NCI-H774 (cell line): ENCODE data around the gene FRMD4B.
"Not testable (repeated sequence)": the region's sequence is repeated elsewhere in the genome, so short reads cannot be mapped to it uniquely, and the experiment has no call there.

Source experiments
- DNase-seq: peaks from one replicate; lab custom pipeline; 2025; lab: John Stamatoyannopoulos, UW

FRMD4B gene

GRCh38 chr3:69244039-69244438, 141.8 kb downstream of the FRMD4B start:
- no peak for DNase-seq

GRCh38 chr3:69241769-69242168, 144.1 kb downstream of the FRMD4B start:
- no peak for DNase-seq

GRCh38 chr3:69240651-69241568, 145.0 kb downstream of the FRMD4B start:
- no peak for DNase-seq

GRCh38 chr3:69239063-69239462, 146.8 kb downstream of the FRMD4B start:
- no peak for DNase-seq

- DNase-seq = no peak
These were observed 148.8 kb downstream of the FRMD4B start for GRCh38 chr3:69236812-69237707.

- no peak for DNase-seq
These were observed 150.0 kb downstream of the FRMD4B start for GRCh38 chr3:69235882-69236281.

GRCh38 chr3:69235227-69235626, 150.7 kb downstream of the FRMD4B start:
- not testable (repeated sequence) for DNase-seq

GRCh38 chr3:69232482-69232881, 153.4 kb downstream of the FRMD4B start:
- peak; percentile 48 for DNase-seq

- DNase-seq = peak; percentile 20
These were observed 153.9 kb downstream of the FRMD4B start for GRCh38 chr3:69231929-69232440.

- DNase-seq = no peak
These were observed 159.8 kb downstream of the FRMD4B start for GRCh38 chr3:69226071-69226470.

- no peak for DNase-seq
These were observed 166.7 kb downstream of the FRMD4B start for GRCh38 chr3:69219101-69219708.

GRCh38 chr3:69218079-69218478, 167.8 kb downstream of the FRMD4B start:
- DNase-seq = no peak

- DNase-seq = no peak
These were observed 168.9 kb downstream of the FRMD4B start for GRCh38 chr3:69216981-69217380.

- no peak for DNase-seq
These were observed 171.6 kb downstream of the FRMD4B start for GRCh38 chr3:69214241-69214640.

GRCh38 chr3:69212411-69213160, 173.3 kb downstream of the FRMD4B start:
- no peak for DNase-seq

GRCh38 chr3:69210068-69210730, 175.7 kb downstream of the FRMD4B start:
- no peak for DNase-seq

- no peak for DNase-seq
These were observed 176.5 kb downstream of the FRMD4B start for GRCh38 chr3:69209413-69209812.

GRCh38 chr3:69207031-69207430, 178.9 kb downstream of the FRMD4B start:
- no peak for DNase-seq

- no peak for DNase-seq
These were observed 180.5 kb downstream of the FRMD4B start for GRCh38 chr3:69205385-69205784.

GRCh38 chr3:69204315-69204957, 181.5 kb downstream of the FRMD4B start:
- DNase-seq = no peak
